Dendritic cell treated with granulocyte-macrophage colony-stimulating factor and Interleukin-4, amounts not matched to agents 40 ng/mL and 50 ng/mL, for 4 days (primary cell): ENCODE measurements around the gene TMEM196.
"Not testable (repeated sequence)": the region's sequence is repeated elsewhere in the genome, so short reads cannot be mapped to it uniquely, and the experiment has no call there.

ENCODE experiments used
- H3K27ac Mint-ChIP-seq: one replicate; pipeline ENCODE4 v1.8.0; 2022; ENCODE audit warnings: mild to moderate bottlenecking, mixed read lengths
- H3K27me3 Mint-ChIP-seq: one replicate; pipeline ENCODE4 v1.8.0; 2022; ENCODE audit warnings: mild to moderate bottlenecking, mixed read lengths
- H3K36me3 Mint-ChIP-seq: one replicate; pipeline ENCODE4 v1.8.0; 2022; ENCODE audit warnings: low read depth, mixed read lengths
- H3K4me1 Mint-ChIP-seq: one replicate; pipeline ENCODE4 v1.8.0; 2022; ENCODE audit warnings: low read depth, mixed read lengths
- H3K4me3 Mint-ChIP-seq: one replicate; pipeline ENCODE4 v1.8.0; 2022; ENCODE audit warnings: mild to moderate bottlenecking, moderate library complexity, mixed read lengths
- H3K9me3 Mint-ChIP-seq: one replicate; pipeline ENCODE4 v1.8.0; 2022; ENCODE audit warnings: mixed read lengths
- intact Hi-C: fragments of 100-400 bp; cut with micrococcal nuclease; formaldehyde crosslinking; loops from one replicate; pipeline ENCODE4 v1.15.0; 2022

Gene TMEM196

DNA sequence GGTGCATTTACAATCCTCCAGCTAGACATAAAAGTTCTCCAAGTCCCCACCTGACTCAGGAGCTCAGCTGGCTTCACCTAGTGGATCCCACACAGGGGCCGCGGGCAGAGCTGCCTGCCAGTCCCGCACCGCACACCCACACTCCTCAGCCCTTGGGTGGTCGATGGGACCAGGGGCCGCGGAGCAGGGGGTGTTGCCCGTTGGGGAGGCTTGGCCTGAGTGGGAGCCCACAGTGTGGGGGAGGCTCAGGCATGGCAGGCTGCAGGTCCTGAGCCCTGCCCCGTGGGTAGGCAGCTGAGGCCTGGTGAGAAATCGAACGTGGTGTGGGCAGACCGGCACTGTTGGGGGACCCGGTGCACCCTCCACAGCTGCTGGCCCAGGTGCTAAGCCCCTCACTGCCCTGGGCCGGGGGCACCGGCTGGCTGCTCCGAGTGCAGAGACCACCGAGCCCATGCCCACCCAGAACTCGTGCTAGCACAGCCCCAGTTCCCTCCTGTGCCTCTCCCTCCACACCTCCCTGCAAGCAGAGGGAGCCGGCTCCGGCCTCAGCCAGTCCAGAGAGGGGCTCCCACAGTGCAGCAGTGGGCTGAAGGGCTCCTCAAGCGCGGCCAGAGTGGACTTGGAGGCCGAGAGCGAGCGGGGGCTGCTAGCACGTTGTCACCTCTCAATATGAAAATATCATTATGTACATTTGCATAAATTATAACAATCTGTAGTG is 81.1 kb downstream of the TMEM196 start:
- Mint-ChIP-seq H3K4me1 (no peaks in the 10 kb centered on the region), H3K4me3 (no peak overlapping the region), H3K27ac (no peak overlapping the region), H3K9me3 (no peaks in the 10 kb centered on the region), H3K36me3 (peaks cover 1% of the 10 kb centered on the region), H3K27me3 (no peaks in the 10 kb centered on the region)
- intact Hi-C loops = no loop called here

DNA sequence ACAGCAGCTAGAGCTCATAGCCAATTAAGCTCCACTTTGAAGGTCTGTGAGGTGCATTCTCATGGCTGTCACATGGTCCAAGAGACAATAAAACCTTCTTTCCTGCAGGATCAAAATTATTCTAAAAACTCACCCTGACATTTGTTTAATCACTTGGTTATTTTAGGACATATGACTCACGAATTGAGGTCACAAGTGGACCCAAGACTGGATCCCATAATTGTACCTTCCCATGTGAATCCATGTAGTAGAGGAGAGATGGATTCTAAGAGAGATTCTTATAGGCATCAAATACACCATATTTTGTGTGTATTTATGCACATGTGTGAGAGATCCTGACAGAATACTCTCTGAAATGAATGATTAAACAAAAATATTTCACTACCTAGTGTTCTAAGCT is 82.7 kb downstream of the TMEM196 start:
- no peak overlapping the region for H3K4me3 Mint-ChIP-seq
- no peak overlapping the region for H3K27ac Mint-ChIP-seq
- no peaks in the 10 kb centered on the region for H3K27me3 Mint-ChIP-seq
- intact Hi-C loops = no loop called here
- no peaks in the 10 kb centered on the region for H3K4me1 Mint-ChIP-seq
- no peaks in the 10 kb centered on the region for H3K36me3 Mint-ChIP-seq
- H3K9me3 Mint-ChIP-seq = no peaks in the 10 kb centered on the region

DNA sequence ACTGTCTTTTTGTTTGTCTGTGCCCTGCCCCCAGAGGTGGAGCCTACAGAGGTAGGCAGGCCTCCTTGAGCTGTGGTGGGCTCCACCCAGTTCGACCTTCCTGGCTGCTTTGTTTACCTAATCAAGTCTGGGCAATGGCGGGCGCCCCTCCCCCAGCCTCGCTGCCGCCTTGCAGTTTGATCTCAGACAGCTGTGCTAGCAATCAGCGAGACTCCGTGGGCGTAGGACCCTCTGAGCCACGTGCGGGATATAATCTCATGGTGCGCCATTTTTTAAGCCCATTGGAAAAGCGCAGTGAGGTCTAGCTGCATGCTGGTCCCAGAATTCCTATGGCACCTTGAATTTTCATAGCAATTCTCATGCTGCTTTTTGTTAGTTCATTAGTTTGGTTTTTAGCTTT is 84.3 kb downstream of the TMEM196 start:
- H3K27me3 Mint-ChIP-seq, intact Hi-C loops, H3K9me3 Mint-ChIP-seq, H3K36me3 Mint-ChIP-seq, H3K27ac Mint-ChIP-seq, H3K4me1 Mint-ChIP-seq, H3K4me3 Mint-ChIP-seq: not testable (repeated sequence)

DNA sequence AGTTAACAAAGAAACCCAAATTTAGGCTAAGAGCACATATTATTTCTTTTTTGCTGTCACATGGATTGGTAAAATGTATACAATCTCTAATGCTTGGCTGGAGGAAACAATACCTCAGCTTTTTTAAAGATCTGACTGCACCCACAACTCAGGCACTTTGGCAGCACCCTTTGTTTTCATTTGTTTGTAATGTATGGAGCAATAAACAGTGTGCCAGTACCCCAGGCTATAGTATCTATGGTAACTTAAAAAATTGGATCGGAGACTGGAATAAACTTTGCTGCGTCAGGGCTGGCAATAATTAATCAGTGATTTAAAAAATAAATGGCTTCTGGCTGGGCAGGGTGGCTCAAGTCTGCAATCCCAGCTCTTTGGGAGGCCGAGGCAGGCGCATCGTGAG is 91.8 kb downstream of the TMEM196 start:
- no peak overlapping the region for H3K4me3 Mint-ChIP-seq
- H3K27me3 Mint-ChIP-seq = no peaks in the 10 kb centered on the region
- H3K4me1 Mint-ChIP-seq = peaks cover 6% of the 10 kb centered on the region
- H3K36me3 Mint-ChIP-seq = no peaks in the 10 kb centered on the region
- intact Hi-C loops = no loop called here
- peaks cover 8% of the 10 kb centered on the region for H3K9me3 Mint-ChIP-seq
- no peak overlapping the region for H3K27ac Mint-ChIP-seq

DNA sequence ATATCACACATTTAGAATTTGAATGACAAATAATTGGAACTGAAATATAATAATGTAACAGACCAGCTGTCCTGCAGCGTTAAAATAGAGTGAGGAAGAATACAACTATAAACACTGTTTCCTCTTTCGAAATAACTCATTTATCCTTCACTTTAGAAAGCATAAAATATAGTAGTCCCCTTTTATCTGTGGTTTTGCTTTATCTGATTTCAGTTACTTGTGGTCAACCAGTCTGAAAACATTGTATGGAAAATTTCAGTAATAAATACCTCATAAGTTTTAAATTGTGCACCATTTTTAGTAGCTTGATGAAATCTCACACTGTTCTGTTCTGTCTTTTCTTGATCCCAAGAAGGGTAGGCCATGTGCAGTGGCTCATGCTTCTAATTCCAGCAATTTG is 96.2 kb downstream of the TMEM196 start:
- Mint-ChIP-seq H3K27me3 (no peaks in the 10 kb centered on the region), H3K36me3 (no peaks in the 10 kb centered on the region), H3K4me1 (peaks cover 12% of the 10 kb centered on the region), H3K4me3 (no peak overlapping the region), H3K27ac (peak overlapping the region; percentile 70), H3K9me3 (peaks cover 3% of the 10 kb centered on the region)
- intact Hi-C loops = no loop called here

DNA sequence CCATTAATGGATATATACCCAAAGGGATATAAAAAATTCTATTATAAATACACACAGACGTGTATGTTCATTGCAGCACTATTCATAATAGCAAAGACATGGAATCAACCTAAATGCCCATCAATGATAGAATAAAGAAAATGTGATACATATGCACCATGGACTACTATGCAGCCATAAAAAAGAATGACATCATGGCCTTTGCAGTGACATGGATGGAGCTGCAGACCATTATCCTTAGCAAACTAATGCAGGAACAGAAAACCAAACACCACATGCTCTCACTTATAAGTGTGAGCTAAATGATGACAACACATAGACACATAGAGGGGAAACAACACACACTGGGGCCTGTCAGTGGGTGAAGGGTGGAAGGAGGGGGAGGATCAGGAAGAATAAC is 97.6 kb downstream of the TMEM196 start:
- peaks cover 12% of the 10 kb centered on the region for H3K4me1 Mint-ChIP-seq
- no peak overlapping the region for H3K4me3 Mint-ChIP-seq
- no peaks in the 10 kb centered on the region for H3K9me3 Mint-ChIP-seq
- intact Hi-C loops = no loop called here
- H3K27me3 Mint-ChIP-seq = no peaks in the 10 kb centered on the region
- H3K27ac Mint-ChIP-seq = no peak overlapping the region
- no peaks in the 10 kb centered on the region for H3K36me3 Mint-ChIP-seq

DNA sequence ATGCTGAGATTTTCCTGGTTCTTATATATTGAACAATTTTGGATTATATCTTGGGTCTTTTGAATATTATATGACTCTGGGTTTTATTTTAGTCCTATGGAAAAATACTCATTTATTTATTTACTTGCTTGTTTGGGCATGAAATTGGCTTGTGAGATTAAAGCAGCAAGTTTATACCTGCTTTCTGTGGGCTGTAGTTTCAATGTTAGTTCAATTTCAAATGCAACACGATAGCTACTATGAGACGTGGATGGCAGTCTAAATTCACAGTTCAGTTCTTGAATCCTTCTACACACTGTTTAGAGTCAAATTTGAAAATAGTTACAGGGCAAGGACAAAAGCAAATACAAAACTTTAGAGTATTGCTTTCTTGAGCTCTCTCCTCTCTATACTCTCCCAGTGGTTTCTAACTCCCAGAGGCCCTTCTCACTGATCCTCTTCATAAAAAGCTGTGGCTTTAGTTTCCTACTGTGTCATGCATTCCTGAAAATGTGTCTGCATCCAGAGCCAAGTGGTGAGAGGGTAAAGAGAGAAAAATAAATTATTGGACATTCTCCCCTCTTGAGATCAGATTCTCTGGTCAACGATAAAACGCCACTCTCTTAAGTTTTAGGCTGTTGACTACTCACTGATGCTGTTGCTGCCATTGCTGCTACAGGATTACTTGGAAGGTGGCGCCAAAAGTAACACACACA is 99.0 kb downstream of the TMEM196 start:
- Mint-ChIP-seq H3K4me3 (no peak overlapping the region), H3K27me3 (no peaks in the 10 kb centered on the region), H3K4me1 (peaks cover 12% of the 10 kb centered on the region), H3K9me3 (no peaks in the 10 kb centered on the region), H3K36me3 (no peaks in the 10 kb centered on the region), H3K27ac (no peak overlapping the region)
- intact Hi-C loops = no loop called here

DNA sequence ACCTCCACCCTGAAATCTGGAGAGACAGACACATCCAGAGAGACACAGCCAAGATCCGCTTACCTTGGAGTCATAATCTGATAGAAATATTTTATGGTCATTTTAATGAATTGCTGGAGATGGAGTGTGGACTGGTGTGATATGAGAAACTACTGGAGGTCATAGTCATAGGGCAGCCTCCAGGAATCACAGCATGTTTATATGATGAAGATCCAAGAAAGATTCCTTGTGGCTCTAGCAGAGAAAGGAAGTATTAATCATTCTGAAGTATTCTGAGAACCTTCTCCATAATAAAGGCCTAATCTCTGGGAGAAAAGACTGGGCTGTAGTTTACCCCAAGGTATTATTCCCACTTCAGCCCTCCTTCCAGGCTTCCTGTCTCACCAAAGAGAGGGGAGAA is 102.6 kb downstream of the TMEM196 start:
- H3K4me3 Mint-ChIP-seq = no peak overlapping the region
- H3K9me3 Mint-ChIP-seq = no peaks in the 10 kb centered on the region
- no peaks in the 10 kb centered on the region for H3K27me3 Mint-ChIP-seq
- intact Hi-C loops = no loop called here
- no peak overlapping the region for H3K27ac Mint-ChIP-seq
- H3K36me3 Mint-ChIP-seq = no peaks in the 10 kb centered on the region
- H3K4me1 Mint-ChIP-seq = peaks cover under 1% of the 10 kb centered on the region
